GM12878 (cell line): Measurements from ENCODE around the gene FAM107A. TPM values are rescaled to one million over a fixed set of nuclear protein-coding genes. Genes with fewer than 3 reads are reported as not detected.

Experiments used
- BCLAF1 ChIP-seq: fragments of 450-650 bp; IDR thresholded peaks from 2 replicates; pipeline ENCODE4 v1.6.1; 2017; ENCODE audit warnings: antibody characterized with exemption, mild to moderate bottlenecking, moderate library complexity
- E4F1 ChIP-seq: fragments of 450-650 bp; IDR thresholded peaks from 2 replicates; pipeline ENCODE4 v1.6.1; 2018; ENCODE audit warnings: borderline replicate concordance, mild to moderate bottlenecking; ENCODE audit not compliant: partially characterized antibody
- HDAC6 ChIP-seq: fragments of 200-600 bp; sonication (generic); IDR thresholded peaks from one replicate; pipeline ENCODE4 v1.8.0; 2017; ENCODE audit warnings: antibody characterized with exemption; ENCODE audit not compliant: unreplicated experiment
- MAX ChIP-seq: IDR thresholded peaks from 2 replicates; pipeline ENCODE4 v1.6.1; 2012; ENCODE audit warnings: low read depth, low read length, improper control_type of control experiment
- MYB ChIP-seq: fragments of 150-350 bp; IDR thresholded peaks from 2 replicates; pipeline ENCODE4 v1.6.1; 2014; ENCODE audit warnings: mild to moderate bottlenecking, low read depth, low read length, borderline replicate concordance
- NRF1 ChIP-seq: conservative IDR thresholded peaks from 2 replicates; pipeline ENCODE4 v1.6.1; 2011; ENCODE audit warnings: mild to moderate bottlenecking, low read depth, low read length, improper control_type of control experiment
- SP1 ChIP-seq: IDR thresholded peaks from one replicate; pipeline ENCODE4 v1.6.1; 2011; ENCODE audit warnings: low read depth, low read length
- polyA plus RNA-seq, 11 experiments: library from polyadenylated mRNA; depleted of rRNA in 4 of 11; unstranded in 6 of 11; stranded (reverse) in 5 of 11; fragments of >200 nt; fragmentation: Nextera tagmentation in 4 of 11; fragmentation: Illumina TruSeq in 1 of 11; extraction: Ambion mirVana in 4 of 11; extraction: Trizol in 1 of 11; gene quantifications; 1 replicate in 1 of 11; 2 replicates in 10 of 11; pipeline versions ENCODE4 v1.2.1 to v1.2.3, GENCODE V29; 2011 to 2016; ENCODE audit warnings: inconsistent platforms in 2 of 11, missing spikeins in 2 of 11, low read depth in 1 of 11
- total RNA-seq, 4 experiments: library from RNA; depleted of rRNA in 3 of 4; stranded (reverse); fragments of >200 nt in 3 of 4; fragmentation: Illumina TruSeq in 1 of 4; extraction: Trizol in 1 of 4; gene quantifications; 2 replicates each; pipeline versions ENCODE4 v1.2.1 to v1.2.3, GENCODE V29; 2013 to 2021
- TF ChIP-seq, protein P1 (sequence below): IDR thresholded peaks from 2 replicates; pipeline ENCODE4 v1.6.1; 2012; ENCODE audit warnings: improper control_type of control experiment, low read depth, low read length; ENCODE audit not compliant: insufficient replicate concordance
- TF ChIP-seq, protein P2 (sequence below): IDR thresholded peaks from 2 replicates; pipeline ENCODE4 v1.6.1; 2012; ENCODE audit warnings: mild to moderate bottlenecking, low read depth, low read length

Gene FAM107A
- total and polyA plus RNA-seq, 10 of the 15 experiments (the other 5 are each of a cell fraction or from before 2014, with no cell fraction given) = not detected

GRCh38 chr3:58572634-58573230, 4.5 kb downstream of the FAM107A start (continued):
- TF ChIP-seq BCLAF1 = no peak
- TF ChIP-seq HDAC6 = no peak
- TF ChIP-seq E4F1 = no peak
- TF ChIP-seq, protein P1, sequence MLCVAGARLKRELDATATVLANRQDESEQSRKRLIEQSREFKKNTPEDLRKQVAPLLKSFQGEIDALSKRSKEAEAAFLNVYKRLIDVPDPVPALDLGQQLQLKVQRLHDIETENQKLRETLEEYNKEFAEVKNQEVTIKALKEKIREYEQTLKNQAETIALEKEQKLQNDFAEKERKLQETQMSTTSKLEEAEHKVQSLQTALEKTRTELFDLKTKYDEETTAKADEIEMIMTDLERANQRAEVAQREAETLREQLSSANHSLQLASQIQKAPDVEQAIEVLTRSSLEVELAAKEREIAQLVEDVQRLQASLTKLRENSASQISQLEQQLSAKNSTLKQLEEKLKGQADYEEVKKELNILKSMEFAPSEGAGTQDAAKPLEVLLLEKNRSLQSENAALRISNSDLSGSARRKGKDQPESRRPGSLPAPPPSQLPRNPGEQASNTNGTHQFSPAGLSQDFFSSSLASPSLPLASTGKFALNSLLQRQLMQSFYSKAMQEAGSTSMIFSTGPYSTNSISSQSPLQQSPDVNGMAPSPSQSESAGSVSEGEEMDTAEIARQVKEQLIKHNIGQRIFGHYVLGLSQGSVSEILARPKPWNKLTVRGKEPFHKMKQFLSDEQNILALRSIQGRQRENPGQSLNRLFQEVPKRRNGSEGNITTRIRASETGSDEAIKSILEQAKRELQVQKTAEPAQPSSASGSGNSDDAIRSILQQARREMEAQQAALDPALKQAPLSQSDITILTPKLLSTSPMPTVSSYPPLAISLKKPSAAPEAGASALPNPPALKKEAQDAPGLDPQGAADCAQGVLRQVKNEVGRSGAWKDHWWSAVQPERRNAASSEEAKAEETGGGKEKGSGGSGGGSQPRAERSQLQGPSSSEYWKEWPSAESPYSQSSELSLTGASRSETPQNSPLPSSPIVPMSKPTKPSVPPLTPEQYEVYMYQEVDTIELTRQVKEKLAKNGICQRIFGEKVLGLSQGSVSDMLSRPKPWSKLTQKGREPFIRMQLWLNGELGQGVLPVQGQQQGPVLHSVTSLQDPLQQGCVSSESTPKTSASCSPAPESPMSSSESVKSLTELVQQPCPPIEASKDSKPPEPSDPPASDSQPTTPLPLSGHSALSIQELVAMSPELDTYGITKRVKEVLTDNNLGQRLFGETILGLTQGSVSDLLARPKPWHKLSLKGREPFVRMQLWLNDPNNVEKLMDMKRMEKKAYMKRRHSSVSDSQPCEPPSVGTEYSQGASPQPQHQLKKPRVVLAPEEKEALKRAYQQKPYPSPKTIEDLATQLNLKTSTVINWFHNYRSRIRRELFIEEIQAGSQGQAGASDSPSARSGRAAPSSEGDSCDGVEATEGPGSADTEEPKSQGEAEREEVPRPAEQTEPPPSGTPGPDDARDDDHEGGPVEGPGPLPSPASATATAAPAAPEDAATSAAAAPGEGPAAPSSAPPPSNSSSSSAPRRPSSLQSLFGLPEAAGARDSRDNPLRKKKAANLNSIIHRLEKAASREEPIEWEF = no peak
- TF ChIP-seq MAX = no peak
- no peak for TF ChIP-seq SP1
- TF ChIP-seq NRF1 = no peak
- TF ChIP-seq, protein P2, sequence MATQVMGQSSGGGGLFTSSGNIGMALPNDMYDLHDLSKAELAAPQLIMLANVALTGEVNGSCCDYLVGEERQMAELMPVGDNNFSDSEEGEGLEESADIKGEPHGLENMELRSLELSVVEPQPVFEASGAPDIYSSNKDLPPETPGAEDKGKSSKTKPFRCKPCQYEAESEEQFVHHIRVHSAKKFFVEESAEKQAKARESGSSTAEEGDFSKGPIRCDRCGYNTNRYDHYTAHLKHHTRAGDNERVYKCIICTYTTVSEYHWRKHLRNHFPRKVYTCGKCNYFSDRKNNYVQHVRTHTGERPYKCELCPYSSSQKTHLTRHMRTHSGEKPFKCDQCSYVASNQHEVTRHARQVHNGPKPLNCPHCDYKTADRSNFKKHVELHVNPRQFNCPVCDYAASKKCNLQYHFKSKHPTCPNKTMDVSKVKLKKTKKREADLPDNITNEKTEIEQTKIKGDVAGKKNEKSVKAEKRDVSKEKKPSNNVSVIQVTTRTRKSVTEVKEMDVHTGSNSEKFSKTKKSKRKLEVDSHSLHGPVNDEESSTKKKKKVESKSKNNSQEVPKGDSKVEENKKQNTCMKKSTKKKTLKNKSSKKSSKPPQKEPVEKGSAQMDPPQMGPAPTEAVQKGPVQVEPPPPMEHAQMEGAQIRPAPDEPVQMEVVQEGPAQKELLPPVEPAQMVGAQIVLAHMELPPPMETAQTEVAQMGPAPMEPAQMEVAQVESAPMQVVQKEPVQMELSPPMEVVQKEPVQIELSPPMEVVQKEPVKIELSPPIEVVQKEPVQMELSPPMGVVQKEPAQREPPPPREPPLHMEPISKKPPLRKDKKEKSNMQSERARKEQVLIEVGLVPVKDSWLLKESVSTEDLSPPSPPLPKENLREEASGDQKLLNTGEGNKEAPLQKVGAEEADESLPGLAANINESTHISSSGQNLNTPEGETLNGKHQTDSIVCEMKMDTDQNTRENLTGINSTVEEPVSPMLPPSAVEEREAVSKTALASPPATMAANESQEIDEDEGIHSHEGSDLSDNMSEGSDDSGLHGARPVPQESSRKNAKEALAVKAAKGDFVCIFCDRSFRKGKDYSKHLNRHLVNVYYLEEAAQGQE = no peak
- no peak for TF ChIP-seq MYB
